Amniotic epithelial cell (primary cell): ENCODE results near the gene GPSM1.
"Not testable (repeated sequence)": the region's sequence is repeated elsewhere in the genome, so short reads cannot be mapped to it uniquely, and the experiment has no call there.

Experiments
- DNase-seq: peaks from one replicate; pipeline ENCODE4 v3.0.0-alpha.2; 2010; ENCODE audit warnings: low read depth

The GPSM1 gene

GRCh38 chr9:136344544-136345280 lies 17.4 kb downstream of the GPSM1 start:
- DNase-seq, result no peak

DNA sequence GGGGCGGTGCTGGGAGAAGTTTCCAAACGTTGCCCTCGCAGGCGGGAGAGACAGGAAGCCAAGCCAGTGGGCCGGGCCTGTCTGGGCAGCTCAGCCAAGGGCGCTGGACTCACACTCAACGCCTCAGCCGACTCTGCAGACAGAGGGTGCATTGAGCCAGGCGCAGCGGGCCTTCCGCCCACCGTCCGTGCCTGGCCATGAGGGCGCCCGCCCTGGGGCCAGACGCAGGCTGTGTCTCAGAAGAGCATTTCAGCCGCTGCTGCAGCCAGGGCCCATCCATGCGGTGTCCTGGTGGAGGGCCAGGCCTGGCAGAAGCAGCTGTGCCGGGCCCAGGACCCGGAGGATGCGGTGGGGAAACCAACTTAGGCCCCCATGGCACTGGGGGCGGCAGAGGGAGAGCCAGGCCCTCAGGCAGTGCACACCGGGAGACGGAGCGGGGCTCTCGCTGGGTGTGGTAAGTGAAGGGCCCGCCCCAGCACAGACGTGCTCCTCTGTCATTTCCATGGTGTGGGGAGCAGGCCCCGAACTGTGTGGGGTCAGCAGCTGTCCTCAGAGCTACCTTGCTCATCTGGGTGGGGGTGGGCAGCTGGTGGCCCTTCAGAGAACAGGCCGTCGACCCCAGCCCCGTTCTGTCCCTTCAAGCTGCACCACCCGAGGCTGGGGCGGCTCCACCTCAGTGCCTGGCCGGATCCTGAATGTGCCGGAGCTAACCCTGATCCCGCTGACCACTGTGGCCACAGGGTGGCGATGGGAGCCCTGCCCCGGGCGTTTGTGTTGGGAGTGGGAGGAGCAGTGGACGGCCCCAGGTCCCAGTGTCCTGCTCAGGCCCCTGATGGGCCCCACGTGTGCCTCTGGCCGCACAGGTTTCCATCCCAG lies 18.2 kb downstream of the GPSM1 start:
- peak; percentile 34 for DNase-seq

- DNase-seq, result no peak
Measured at GRCh38 chr9:136346157-136346481, 18.8 kb downstream of the GPSM1 start.

- DNase-seq, result no peak
Measured at GRCh38 chr9:136346927-136347465, 19.7 kb downstream of the GPSM1 start.

- no peak for DNase-seq
Measured at GRCh38 chr9:136347472-136348256, 20.3 kb downstream of the GPSM1 start.

DNA sequence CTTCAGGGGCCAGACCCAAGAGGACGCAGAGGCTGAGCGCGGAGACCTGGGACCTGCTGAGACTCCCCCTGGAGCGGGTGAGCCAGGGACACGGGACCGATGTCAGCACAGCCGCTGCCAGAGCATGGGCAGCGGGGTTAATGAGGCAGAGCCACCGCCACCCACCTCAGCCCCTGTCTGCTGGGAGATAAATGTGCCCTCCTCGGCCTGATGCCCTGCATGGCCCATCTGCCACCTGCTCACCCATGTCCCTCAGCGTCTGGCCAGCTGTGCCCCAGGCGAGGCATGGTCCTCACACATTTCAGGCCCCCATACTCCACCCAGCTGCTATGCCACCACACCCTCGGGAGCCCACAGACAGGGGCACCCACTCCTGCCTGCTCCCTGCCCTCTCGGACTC lies 21.4 kb downstream of the GPSM1 start:
- no peak for DNase-seq

DNA sequence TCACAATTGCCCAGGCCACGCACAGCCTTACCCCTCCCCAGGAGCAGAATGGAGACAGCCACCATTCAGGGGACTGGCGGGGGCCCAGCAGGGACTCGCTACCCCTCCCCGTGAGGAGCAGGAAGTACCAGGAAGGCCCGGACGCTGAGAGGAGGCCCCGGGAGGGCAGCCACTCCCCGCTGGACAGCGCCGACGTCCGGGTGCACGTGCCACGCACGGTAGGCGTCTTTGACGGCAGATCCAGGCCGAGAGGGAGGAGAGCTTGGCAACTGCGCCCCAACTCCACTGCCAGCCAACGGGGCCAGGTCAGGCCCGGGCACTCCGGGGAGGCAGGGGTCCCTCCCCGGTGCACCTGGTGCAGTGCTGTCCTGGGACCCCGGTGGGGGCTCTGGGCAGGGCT lies 22.2 kb downstream of the GPSM1 start:
- DNase-seq, result no peak

DNA sequence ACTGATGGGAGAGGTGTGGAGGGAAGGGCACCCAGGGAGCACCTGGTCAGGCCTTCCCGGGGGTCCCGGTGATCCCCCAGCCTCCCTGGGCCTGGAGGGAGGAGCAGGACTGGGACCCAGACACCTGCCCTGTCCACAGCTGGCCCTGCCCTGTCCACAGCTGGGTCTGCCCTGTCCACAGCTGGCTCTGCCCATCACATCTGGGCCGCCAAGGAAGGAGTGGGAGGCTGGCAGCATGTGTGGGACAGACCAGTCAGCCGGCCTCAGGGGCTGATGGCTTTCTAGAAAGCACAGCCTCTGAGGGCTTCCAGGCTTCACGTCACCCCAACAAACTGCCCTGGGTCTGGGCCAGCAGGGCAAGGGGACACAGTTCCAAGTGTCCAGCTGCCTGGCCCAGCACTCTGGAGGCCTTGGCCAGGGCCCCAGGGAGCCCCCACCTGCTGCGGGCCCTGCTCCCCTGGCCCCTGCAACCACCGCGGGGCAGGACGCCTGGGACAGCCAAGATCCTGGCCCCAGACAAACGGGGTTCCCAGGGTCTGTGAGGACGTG lies 24.0 kb downstream of the GPSM1 start:
- DNase-seq, result no peak

DNA sequence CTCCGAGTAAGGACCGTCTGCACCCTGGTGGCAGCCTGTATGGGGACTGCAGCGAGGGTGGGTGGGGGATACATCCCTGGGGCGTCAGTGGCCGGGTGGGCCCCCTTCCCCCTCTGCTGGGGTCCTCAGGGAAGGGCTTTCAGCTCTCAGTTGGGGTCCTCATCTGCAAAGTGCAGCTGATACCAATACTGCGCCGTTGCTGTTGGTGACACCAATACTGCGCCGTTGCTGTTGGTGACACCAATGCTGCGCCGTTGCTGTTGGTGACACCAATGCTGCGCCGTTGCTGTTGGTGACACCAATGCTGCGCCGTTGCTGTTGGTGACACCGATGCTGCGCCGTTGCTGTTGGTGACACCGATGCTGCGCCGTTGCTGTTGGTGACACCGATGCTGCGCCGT lies 24.5 kb downstream of the GPSM1 start:
- not testable (repeated sequence) for DNase-seq

- DNase-seq, result peak; percentile 33
Measured at GRCh38 chr9:136352682-136353081, 25.3 kb downstream of the GPSM1 start.

- DNase-seq, result no peak
Measured at GRCh38 chr9:136353088-136353487, 25.7 kb downstream of the GPSM1 start.

DNA sequence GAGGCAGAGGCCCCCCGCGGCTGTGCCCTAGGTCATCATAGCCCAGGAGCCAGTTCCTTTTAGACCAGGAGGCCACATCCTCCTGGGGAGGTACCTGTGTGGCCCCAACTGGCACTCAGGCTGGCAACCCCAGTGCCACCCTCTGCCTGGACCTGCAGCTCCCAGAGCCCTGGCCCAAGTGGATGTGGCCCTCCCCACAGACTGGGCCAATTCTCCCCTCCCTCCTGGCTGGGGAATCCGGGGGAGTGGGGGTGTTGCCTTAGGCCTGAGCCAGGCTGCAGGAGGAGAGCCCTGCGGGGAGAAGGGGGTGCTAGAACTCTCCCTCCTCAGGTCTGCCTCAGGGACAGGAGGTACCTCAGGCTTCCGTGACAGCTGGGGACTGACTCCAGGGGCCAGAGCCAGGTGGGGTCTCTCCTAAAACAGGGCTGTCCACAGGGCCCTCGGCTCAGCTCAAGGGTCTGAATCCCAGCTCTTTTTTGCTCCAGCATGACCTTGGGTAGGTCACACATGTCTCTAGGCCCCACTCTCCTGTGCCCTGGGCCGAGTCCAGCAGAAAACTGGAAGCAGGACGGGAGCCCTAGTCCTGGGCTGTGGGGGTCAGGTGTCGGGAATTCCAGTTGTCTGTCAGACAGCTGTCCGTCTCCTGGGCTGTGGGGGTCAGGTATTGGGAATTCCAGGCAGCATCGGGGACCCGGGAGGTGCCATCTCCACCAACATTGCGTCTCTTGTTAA lies 26.6 kb downstream of the GPSM1 start:
- DNase-seq, result peak; percentile 29

GRCh38 chr9:136354592-136355085 lies 27.3 kb downstream of the GPSM1 start:
- DNase-seq, result peak; percentile 16

GRCh38 chr9:136355616-136356557 lies 28.5 kb downstream of the GPSM1 start:
- no peak for DNase-seq

- no peak for DNase-seq
Measured at GRCh38 chr9:136357202-136357725, 29.9 kb downstream of the GPSM1 start.

DNA sequence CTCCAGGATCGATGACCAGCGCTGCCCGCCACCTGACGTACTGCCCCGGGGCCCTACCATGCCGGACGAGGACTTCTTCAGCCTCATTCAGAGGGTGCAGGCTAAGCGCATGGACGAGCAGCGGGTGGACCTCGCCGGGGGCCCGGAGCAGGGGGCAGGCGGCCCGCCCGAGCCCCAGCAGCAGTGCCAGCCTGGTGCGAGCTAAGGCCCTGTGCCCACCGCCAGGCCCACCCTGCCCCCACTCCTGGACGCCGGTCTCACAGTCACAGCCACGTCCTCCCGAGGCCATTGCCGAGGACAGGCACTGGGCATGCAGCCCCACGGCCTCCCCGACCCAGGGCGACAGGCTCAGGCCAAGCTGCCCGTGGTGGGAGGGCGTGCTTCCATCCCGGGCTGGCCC lies 30.7 kb downstream of the GPSM1 start:
- DNase-seq, result no peak

DNA sequence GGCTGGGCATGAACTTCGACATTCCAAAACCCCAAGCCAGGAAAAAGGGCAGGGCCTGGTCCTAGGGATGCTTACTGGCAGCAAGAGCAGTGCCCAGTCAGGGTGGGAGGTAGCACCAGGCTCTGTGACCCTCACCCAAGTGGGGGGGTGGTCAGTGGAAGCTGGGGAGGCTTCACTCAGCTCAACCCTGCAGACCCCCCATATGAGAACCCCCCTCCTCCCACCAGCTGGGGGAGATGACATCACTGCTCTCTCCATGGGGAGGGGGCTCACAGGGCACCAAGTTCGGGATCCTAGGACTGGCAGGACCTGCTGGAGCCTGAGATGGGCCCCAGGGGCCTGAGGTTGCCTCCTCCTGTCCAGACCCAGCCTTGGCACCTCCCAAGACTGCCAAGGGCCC lies 31.5 kb downstream of the GPSM1 start:
- DNase-seq, result no peak

GRCh38 chr9:136359774-136360718 lies 32.7 kb downstream of the GPSM1 start:
- no peak for DNase-seq
